ENCODE results near the gene HRC.
"Not testable (repeated sequence)": the region's sequence is repeated elsewhere in the genome, so short reads cannot be mapped to it uniquely, and the experiment has no call there.

The HRC gene

GRCh38 chr19:49157445-49158224 is 2.4 kb upstream of the HRC start, which contains the start of gene TRPM4:
Gene TRPM4, plus strand, starts transcription at chr19:49157792. Its CDS starts 75 bp downstream, at chr19:49157867.
- peak; percentile 93 for DNase-seq

- peak; percentile 74 for DNase-seq
These were observed 687 bp upstream of the HRC start for GRCh38 chr19:49155820-49156346.

- DNase-seq: no peak
These were observed 917 bp downstream of the HRC start for GRCh38 chr19:49154279-49154678.

- DNase-seq: no peak
These were observed 1.9 kb downstream of the HRC start for GRCh38 chr19:49153167-49153809.

GRCh38 chr19:49152119-49152550 is 3.1 kb downstream of the HRC start:
- DNase-seq: peak; percentile 4

GRCh38 chr19:49151267-49152118 is 3.7 kb downstream of the HRC start:
- peak; percentile 75 for DNase-seq

DNA sequence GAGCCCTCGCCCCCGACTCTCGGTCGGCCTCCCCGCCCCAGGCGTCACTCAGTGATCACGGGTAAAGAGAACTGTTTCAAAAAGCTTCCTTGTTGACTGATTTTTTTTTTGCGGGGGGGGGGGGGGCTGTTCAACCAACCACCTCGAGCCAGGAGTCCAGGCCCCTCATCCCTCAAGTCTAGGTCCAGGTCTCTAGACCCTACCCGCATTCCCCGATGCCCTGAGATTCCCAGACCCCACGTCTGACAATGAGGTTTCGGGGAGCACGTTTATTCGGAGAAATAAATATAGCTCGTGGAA is 4.3 kb downstream of the HRC start:
- DNase-seq: peak; percentile 36

DNA sequence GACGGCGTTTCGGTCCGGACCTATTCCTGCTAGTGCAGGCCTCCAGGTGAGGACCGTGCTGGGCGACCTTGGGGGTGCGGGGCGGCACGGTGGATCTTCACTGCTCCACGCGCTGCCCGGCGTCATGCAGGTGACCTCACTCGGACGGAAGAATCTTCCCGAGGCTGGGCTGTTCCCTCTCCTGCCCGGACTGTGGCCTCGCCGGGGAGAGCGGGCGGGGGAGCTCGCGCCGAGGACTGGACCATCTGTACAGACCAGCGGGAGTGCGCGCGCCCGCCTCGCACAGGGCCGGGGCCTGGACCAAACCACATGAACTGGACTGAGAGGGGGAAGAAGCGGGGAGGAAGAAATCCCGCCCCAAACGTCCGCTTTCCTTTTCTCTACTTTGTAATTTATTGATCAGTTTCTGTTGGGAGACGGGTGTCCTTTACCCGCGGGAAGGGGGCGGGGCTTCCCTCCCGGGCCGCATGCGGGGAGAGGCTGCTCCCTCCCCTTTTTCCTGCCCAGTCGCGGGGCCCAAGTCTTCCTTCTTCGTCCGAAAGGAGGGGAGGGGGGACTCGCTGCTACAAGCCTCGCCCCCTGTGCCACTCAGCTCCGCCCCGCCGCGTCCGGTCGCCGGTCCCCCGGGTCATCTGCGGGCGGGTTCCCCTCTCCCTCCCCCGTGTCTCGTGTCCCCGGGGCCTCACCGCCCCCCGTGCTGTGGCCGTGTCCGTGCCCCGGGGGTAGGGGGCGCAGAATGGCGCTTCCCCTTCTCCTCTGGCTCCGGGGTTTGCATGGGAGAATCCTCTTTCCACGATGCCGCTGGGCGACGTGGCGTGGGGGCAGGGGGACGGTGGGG is 4.9 kb downstream of the HRC start:
- DNase-seq: peak; percentile 94

- DNase-seq: peak; percentile 90
These were observed 5.5 kb downstream of the HRC start for GRCh38 chr19:49149652-49150105.

DNA sequence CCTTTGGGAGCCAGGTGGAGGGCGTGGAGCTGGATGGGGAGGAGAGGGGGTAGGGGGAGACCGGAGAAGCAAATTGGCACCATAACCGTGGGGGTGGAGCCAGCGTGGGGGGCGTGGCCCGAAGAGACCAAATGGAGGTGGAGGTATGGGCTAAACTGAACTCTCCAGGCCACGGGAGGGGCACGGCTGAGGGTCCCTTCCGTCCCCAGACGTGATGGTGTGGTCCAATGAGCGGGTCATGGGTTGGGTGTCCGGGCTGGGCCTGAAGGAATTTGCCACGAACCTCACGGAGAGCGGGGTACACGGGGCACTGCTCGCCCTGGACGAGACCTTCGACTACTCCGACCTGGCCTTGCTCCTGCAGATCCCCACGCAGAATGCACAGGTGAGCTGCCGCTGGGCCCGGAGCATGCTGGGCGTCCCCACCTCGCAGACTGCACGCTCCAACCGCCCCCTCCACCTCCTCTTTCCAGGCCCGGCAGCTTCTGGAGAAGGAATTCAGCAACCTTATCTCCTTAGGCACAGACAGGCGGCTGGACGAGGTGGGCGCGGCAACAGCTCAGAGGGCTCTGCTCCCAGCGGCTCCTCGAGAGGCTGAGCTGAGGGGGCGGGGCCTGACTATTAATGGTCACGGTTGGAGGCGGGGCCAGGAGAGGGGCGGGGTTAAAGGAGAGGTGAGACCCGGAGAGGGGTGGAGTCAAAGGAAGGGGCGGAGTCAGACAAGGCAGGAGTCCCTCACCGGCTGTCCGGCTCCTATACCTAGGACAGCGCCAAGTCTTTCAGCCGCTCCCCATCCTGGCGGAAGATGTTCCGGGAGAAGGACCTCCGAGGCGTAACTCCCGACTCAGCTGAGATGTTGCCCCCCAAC is 6.2 kb downstream of the HRC start:
- DNase-seq: peak; percentile 97

- DNase-seq: no peak
These were observed 7.0 kb downstream of the HRC start for GRCh38 chr19:49148044-49148682.

GRCh38 chr19:49146408-49146770 is 8.8 kb downstream of the HRC start:
- DNase-seq: not testable (repeated sequence)

- peak; percentile 85 for DNase-seq
These were observed 9.4 kb downstream of the HRC start for GRCh38 chr19:49145573-49146407.

DNA sequence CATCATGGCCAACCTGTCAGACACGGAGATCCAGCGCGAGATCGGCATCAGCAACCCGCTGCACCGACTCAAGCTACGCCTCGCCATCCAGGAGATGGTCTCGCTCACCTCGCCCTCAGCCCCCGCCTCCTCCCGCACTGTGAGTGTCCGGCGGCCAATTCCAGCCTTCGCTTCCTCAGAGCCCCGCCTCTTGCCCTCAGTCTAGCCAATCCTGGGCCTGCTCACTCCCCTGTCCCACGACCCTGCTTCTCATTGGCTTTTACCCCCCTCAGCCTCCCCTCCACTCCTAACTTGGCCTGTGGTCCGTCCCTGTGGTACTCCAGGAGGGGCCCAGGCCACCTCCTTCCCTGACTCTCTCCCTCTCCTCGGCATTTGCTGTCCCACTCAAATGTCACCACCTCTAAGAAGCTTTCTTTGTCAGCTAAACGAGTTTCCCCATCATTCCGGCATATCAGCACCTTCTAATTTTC is 12.3 kb downstream of the HRC start:
- peak; percentile 92 for DNase-seq

DNA sequence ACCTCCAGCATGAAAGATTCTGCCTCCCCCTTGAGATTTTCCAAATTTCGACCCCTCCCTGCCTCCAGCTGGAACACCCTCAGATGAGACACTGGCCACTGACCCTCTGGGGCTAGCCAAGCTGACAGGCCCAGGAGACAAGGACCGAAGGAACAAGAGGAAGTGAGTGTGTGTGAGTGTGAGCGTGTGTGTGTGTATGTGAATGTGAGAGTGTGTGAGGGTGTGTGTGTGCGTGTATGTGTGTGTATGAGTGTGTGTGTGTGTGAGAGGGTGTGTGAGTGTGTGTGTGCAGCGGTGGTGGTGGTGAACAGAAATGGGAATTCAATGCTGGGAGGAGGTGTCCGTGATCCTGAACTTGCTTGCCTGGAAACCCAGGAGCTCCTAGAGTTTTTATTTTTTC is 13.8 kb downstream of the HRC start:
- DNase-seq: no peak

- DNase-seq: no peak
These were observed 14.2 kb downstream of the HRC start for GRCh38 chr19:49140951-49141350.

GRCh38 chr19:49136771-49137171 is 18.4 kb downstream of the HRC start:
- DNase-seq: peak; percentile 32

GRCh38 chr19:49135686-49136085 is 19.5 kb downstream of the HRC start:
- DNase-seq: no peak

GRCh38 chr19:49133621-49134454 is 21.4 kb downstream of the HRC start:
- DNase-seq: peak; percentile 86
